GM23248 (cell line): Measurements from ENCODE around the gene TMCO4. TPM values are rescaled to one million over a fixed set of nuclear protein-coding genes. Genes with fewer than 3 reads are reported as not detected.

Experiments used
- DNase-seq: peaks from one replicate; pipeline ENCODE4 v3.0.0-alpha.2; 2015
- H2AFZ ChIP-seq: fragments of 200-600 bp; sonication (generic); 2 replicates; pipeline ENCODE4 v1.6.1; 2016; ENCODE audit warnings: antibody characterized with exemption
- H3F3A ChIP-seq: fragments of 200-600 bp; sonication (generic); 2 replicates; pipeline ENCODE4 v1.6.1; 2016; ENCODE audit warnings: mild to moderate bottlenecking, antibody characterized with exemption, mixed run types; ENCODE audit not compliant: insufficient read depth
- H3K27ac ChIP-seq: fragments of 200-600 bp; sonication (generic); 2 replicates; pipeline ENCODE4 v1.5.1; 2016; ENCODE audit warnings: mild to moderate bottlenecking
- H3K27me3 ChIP-seq: fragments of 200-600 bp; sonication (generic); replicated peaks from 2 replicates; pipeline ENCODE4 v1.6.1; 2016; ENCODE audit warnings: mild to moderate bottlenecking; ENCODE audit not compliant: insufficient read depth
- H3K36me3 ChIP-seq: fragments of 200-600 bp; sonication (generic); 2 replicates; pipeline ENCODE4 v1.6.1; 2016; ENCODE audit warnings: low read depth, mild to moderate bottlenecking
- H3K4me1 ChIP-seq: fragments of 200-600 bp; sonication (generic); 2 replicates; pipeline ENCODE4 v1.6.1; 2016; ENCODE audit warnings: mild to moderate bottlenecking; ENCODE audit not compliant: insufficient read depth
- H3K4me2 ChIP-seq: fragments of 200-600 bp; sonication (generic); one replicate; pipeline ENCODE4 v1.6.1; 2016; ENCODE audit warnings: mild to moderate bottlenecking; ENCODE audit not compliant: unreplicated experiment
- H3K4me3 ChIP-seq: fragments of 200-600 bp; sonication (generic); 2 replicates; pipeline ENCODE4 v1.5.1; 2016; ENCODE audit warnings: mild to moderate bottlenecking
- H3K79me2 ChIP-seq: fragments of 200-600 bp; sonication (generic); 2 replicates; pipeline ENCODE4 v1.6.1; 2016; ENCODE audit warnings: mild to moderate bottlenecking; ENCODE audit not compliant: insufficient read depth
- H3K9ac ChIP-seq: fragments of 200-600 bp; sonication (generic); 2 replicates; pipeline ENCODE4 v1.6.1; 2016; ENCODE audit warnings: mild to moderate bottlenecking
- H3K9me2 ChIP-seq: fragments of 200-600 bp; sonication (generic); 2 replicates; pipeline ENCODE4 v1.6.1; 2016; ENCODE audit warnings: mixed run types, mild to moderate bottlenecking, moderate library complexity; ENCODE audit not compliant: insufficient read depth
- H3K9me3 ChIP-seq: fragments of 200-600 bp; sonication (generic); one replicate; pipeline ENCODE4 v1.6.1; 2017; ENCODE audit warnings: low read depth
- H4K20me1 ChIP-seq: fragments of 200-600 bp; sonication (generic); 2 replicates; pipeline ENCODE4 v1.6.0; 2016; ENCODE audit not compliant: insufficient read depth
- EZH2 ChIP-seq: fragments of 200-600 bp; sonication (generic); IDR thresholded peaks from 2 replicates; pipeline ENCODE4 v1.6.1; 2018; ENCODE audit warnings: antibody characterized with exemption, mild to moderate bottlenecking; ENCODE audit not compliant: insufficient read depth, poor library complexity, severe bottlenecking
- EZH2phosphoT487 ChIP-seq: fragments of 200-600 bp; sonication (generic); IDR thresholded peaks from 2 replicates; pipeline ENCODE4 v1.6.1; 2018; ENCODE audit warnings: antibody characterized with exemption, moderate library complexity, mild to moderate bottlenecking, low read depth; ENCODE audit not compliant: insufficient read depth
- WGBS, 2 experiments: methylation state at CpG; one replicate each; pipeline ENCODE4 v1.1.6; 2015 to 2017; ENCODE audit warnings: low lambda C conversion rate in 2 of 2, low coverage in 1 of 2; ENCODE audit errors: missing lambda C conversion rate in 2 of 2; 5-methylcytosine and 5-hydroxymethylcytosine counted together
- in situ Hi-C: fragments of 300-500 bp; cut with MboI; formaldehyde crosslinking; loops from 2 replicates; pipeline ENCODE4 v1.15.0; 2020
- polyA plus RNA-seq: library from polyadenylated mRNA; unstranded; fragments of >200 nt; fragmentation: Nextera tagmentation; extraction: Ambion mirVana; gene quantifications from 2 replicates; pipeline ENCODE4 v1.2.1, GENCODE V29; 2016
- total RNA-seq: library from RNA; depleted of rRNA; stranded (reverse); fragments of >200 nt; shearing (Covaris generic); gene quantifications from 2 replicates; pipeline ENCODE4 v1.2.3, GENCODE V29; 2014; rRNA removed

The TMCO4 gene
- total and polyA plus RNA-seq, 2 experiments from 2014 or later = 10.5 to 24.5 TPM

GRCh38 chr1:19633106-19633505 is 166.6 kb downstream of the TMCO4 start:
- H3F3A ChIP-seq = no peaks in the 10 kb centered on the region
- no peaks in the 10 kb centered on the region for H3K27me3 ChIP-seq
- no peaks in the 10 kb centered on the region for H3K79me2 ChIP-seq
- DNase-seq = no peak
- no peak overlapping the region for H3K4me3 ChIP-seq
- no peak overlapping the region for H2AFZ ChIP-seq
- no peaks in the 10 kb centered on the region for H4K20me1 ChIP-seq
- WGBS, 2 experiments = 47 to 66% methylated on average over 2 of the region's 2 CpGs
- H3K9me2 ChIP-seq = no peaks in the 10 kb centered on the region
- no peaks in the 10 kb centered on the region for H3K4me1 ChIP-seq
- no peak overlapping the region for H3K27ac ChIP-seq
- H3K9me3 ChIP-seq = no peaks in the 10 kb centered on the region
- no peak overlapping the region for H3K9ac ChIP-seq
- H3K36me3 ChIP-seq = peaks cover 6% of the 10 kb centered on the region; the same call in 1 of the 2 replicates
- in situ Hi-C loops = loop anchor here (5.0 kb wide), 1 partner anchor 51 kb away; no protein-coding TSS in a partner anchor
- TF ChIP-seq EZH2phosphoT487 (no peak), EZH2 (no peak)
- no peak overlapping the region for H3K4me2 ChIP-seq

Other genes with a start within 250 kb of the TMCO4 start
- 201 and 290 TPM in 2 replicates for gene NBL1, start 155.6 kb downstream of the TMCO4 start, total RNA-seq
- gene NBL1, start 155.6 kb downstream of the TMCO4 start, polyA plus RNA-seq = 239 and 259 TPM in 2 replicates
- not detected in 2 replicates for gene HTR6, start 135.0 kb downstream of the TMCO4 start, total RNA-seq
- 0.09 TPM in 1 of 2 replicates, not detected in the other for gene HTR6, start 135.0 kb downstream of the TMCO4 start, polyA plus RNA-seq
- gene RNF186, start 15.4 kb upstream of the TMCO4 start, total RNA-seq = not detected in 2 replicates
- not detected in 2 replicates for gene RNF186, start 15.4 kb upstream of the TMCO4 start, polyA plus RNA-seq
- 3.2 and 4.8 TPM in 2 replicates for gene OTUD3, start 82.5 kb upstream of the TMCO4 start, total RNA-seq
- gene OTUD3, start 82.5 kb upstream of the TMCO4 start, polyA plus RNA-seq = 1.7 and 1.8 TPM in 2 replicates
- gene PLA2G2E, start 123.7 kb upstream of the TMCO4 start, total RNA-seq = not detected in 2 replicates
- not detected in 2 replicates for gene PLA2G2E, start 123.7 kb upstream of the TMCO4 start, polyA plus RNA-seq
- not detected in 2 replicates for gene PLA2G2A, start 179.7 kb upstream of the TMCO4 start, total RNA-seq
- gene PLA2G2A, start 179.7 kb upstream of the TMCO4 start, polyA plus RNA-seq = 0.35 TPM in 1 of 2 replicates, not detected in the other